ENCODE results near the gene MDM2. TPM values are rescaled to one million over a fixed set of nuclear protein-coding genes. Genes with fewer than 3 reads are reported as not detected.
"Not testable (repeated sequence)": the region's sequence is repeated elsewhere in the genome, so short reads cannot be mapped to it uniquely, and the experiment has no call there.

Gene MDM2
- total RNA-seq, 3 donors from 2014 or later (not counting 1 experiment from before 2014, with no cell fraction given): 130 to 143 (median 132) TPM

- no peaks in the 10 kb centered on the region for H3K9me3 Mint-ChIP-seq
- H3K4me1 Mint-ChIP-seq: peaks cover 20 to 27% of the 10 kb centered on the region in 2 donors
- WGBS (ENCODE audit: insufficient coverage): under 1% methylated on average over 61 of the region's 61 CpGs
- H3K4me3 Mint-ChIP-seq: peak overlapping the region; percentile 91
- DNase-seq (peak; percentile 60 to 65), ATAC-seq (peak; percentile 16 to 22 (median 20))
- H3K4me3 ChIP-seq (ENCODE audit: low read length): peak overlapping the region; percentile 94
- no peaks in the 10 kb centered on the region for H3K9me3 ChIP-seq (ENCODE audit: control insufficient read depth, insufficient read depth, low read length)
- peak; percentile 15 for TF ChIP-seq CTCF (IDR thresholded peaks at IDR 0.05)
- H3K27ac Mint-ChIP-seq: peak overlapping the region; percentile 96 to 97
- peaks cover 18% of the 10 kb centered on the region for H3K4me1 ChIP-seq (ENCODE audit: control insufficient read depth, insufficient read depth, low read length)
- H3K27me3 Mint-ChIP-seq (ENCODE audit: low read depth in 2 of 2): no peaks in the 10 kb centered on the region
- H3K36me3 ChIP-seq (ENCODE audit: control insufficient read depth, insufficient read depth, low read length): peaks cover 23% of the 10 kb centered on the region
- peak overlapping the region; percentile 98 for H3K27ac ChIP-seq (ENCODE audit: low read length)
- H3K27me3 ChIP-seq (ENCODE audit: control insufficient read depth, insufficient read depth, low read length): no peaks in the 10 kb centered on the region
- intact Hi-C loops (cut with micrococcal nuclease): loop anchor here (5.0 kb wide), 3 partner anchors 121 to 646 kb away; partner anchors contain the start of gene NUP107
- no peaks in the 10 kb centered on the region for H3K36me3 Mint-ChIP-seq
Observed at GRCh38 chr12:68808388-68809189, 612 bp downstream of the MDM2 start.

DNA sequence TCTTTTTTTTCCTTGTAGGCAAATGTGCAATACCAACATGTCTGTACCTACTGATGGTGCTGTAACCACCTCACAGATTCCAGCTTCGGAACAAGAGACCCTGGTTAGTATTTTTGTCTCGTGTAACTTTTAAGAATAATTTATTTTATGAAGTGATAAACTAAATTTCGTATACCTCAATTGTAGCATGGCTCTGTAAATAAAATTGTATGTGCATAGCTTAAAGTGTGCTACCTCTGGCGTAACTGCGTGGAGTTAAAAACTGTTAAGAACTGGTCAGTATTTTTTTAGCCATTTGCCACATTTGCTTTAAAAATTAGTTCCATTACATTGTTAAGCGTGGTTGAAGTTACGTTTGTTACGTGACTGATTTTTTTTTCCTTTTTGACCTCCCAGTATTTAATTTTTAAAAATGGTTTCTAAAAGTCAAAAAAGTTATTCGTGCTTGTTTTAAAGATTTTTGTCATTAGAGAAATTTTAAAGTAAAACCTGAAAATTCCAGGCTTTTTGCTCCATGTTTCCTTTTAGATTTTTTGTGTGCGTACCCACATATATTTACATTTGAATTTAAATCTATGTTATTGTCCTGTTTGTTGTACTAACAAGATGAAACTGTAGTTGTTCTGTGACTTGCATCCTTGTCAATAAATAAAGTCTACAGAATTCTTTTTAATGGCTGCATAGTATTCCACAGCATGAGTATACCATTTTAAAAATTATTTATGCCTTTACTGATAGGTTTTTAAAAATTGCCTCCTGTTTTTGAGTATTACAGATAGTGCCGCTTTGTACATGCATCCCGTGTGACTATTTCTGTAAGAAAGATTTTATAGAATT is 1.4 kb downstream of the MDM2 start:
- H3K9me3 ChIP-seq (ENCODE audit: control insufficient read depth, insufficient read depth, low read length): no peaks in the 10 kb centered on the region

GRCh38 chr12:68810027-68810389 is 2.0 kb downstream of the MDM2 start:
- peaks cover 22 to 36% of the 10 kb centered on the region in 2 donors for H3K4me1 Mint-ChIP-seq
- DNase-seq; H3K9me3 Mint-ChIP-seq; H3K9me3 ChIP-seq (ENCODE audit: control insufficient read depth, insufficient read depth, low read length); H3K4me3 ChIP-seq (ENCODE audit: low read length); H3K36me3 Mint-ChIP-seq; H3K27me3 ChIP-seq (ENCODE audit: control insufficient read depth, insufficient read depth, low read length); H3K27ac ChIP-seq (ENCODE audit: low read length); intact Hi-C loops (cut with micrococcal nuclease); H3K27me3 Mint-ChIP-seq (ENCODE audit: low read depth in 2 of 2); ATAC-seq: not testable (repeated sequence)
- Histone ChIP-seq H3K36me3 (ENCODE audit: control insufficient read depth, insufficient read depth, low read length) (peaks cover 35% of the 10 kb centered on the region), H3K4me1 (ENCODE audit: control insufficient read depth, insufficient read depth, low read length) (peaks cover 18% of the 10 kb centered on the region)
- H3K27ac Mint-ChIP-seq: peak overlapping the region; percentile 69 to 96
- H3K4me3 Mint-ChIP-seq: peak overlapping the region; percentile 91
- WGBS (ENCODE audit: insufficient coverage): over 99% methylated on average over 11 of the region's 13 CpGs

More for the DNA sequence above, 1.4 kb downstream of the MDM2 start:
- no peak for ATAC-seq
- TF ChIP-seq CTCF (IDR thresholded peaks at IDR 0.05): no peak
- Mint-ChIP-seq H3K9me3 (no peaks in the 10 kb centered on the region), H3K4me1 (peaks cover 20 to 32% of the 10 kb centered on the region in 2 donors), H3K27me3 (ENCODE audit: low read depth in 2 of 2) (no peaks in the 10 kb centered on the region), H3K4me3 (peak overlapping the region; percentile 91), H3K36me3 (no peaks in the 10 kb centered on the region), H3K27ac (peak overlapping the region; percentile 96 to 97)
- 83% methylated on average over 8 of the region's 12 CpGs for WGBS (ENCODE audit: insufficient coverage)
- Histone ChIP-seq H3K4me3 (ENCODE audit: low read length) (peak overlapping the region; percentile 94), H3K27ac (ENCODE audit: low read length) (peak overlapping the region; percentile 98), H3K27me3 (ENCODE audit: control insufficient read depth, insufficient read depth, low read length) (no peaks in the 10 kb centered on the region), H3K4me1 (ENCODE audit: control insufficient read depth, insufficient read depth, low read length) (peaks cover 18% of the 10 kb centered on the region), H3K36me3 (ENCODE audit: control insufficient read depth, insufficient read depth, low read length) (peaks cover 29% of the 10 kb centered on the region)
- no peak for DNase-seq
- intact Hi-C loops (cut with micrococcal nuclease): loop anchor here (5.0 kb wide), 3 partner anchors 122 to 647 kb away; partner anchors contain the start of gene NUP107

DNA sequence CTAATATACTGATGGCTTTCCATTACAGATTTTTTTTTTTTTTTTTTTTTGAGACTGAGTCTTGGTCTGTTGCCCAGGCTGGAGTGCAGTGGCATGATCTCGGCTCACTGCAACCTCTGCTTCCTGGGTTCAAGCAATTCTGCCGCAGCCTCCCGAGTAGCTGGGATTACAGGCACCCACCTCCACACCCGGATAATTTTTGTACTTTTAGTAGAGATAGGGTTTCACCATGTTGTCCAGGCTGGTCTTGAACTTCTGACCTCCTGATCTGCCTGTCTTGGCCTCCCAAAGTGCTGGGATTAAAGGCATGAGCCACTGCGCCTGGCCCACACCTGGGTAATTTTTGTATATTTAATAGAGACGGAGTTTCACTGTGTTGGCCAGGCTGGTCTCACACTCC is 3.6 kb downstream of the MDM2 start:
- H3K27me3 ChIP-seq (ENCODE audit: control insufficient read depth, insufficient read depth, low read length); H3K9me3 ChIP-seq (ENCODE audit: control insufficient read depth, insufficient read depth, low read length); H3K27ac ChIP-seq (ENCODE audit: low read length); H3K27me3 Mint-ChIP-seq (ENCODE audit: low read depth in 2 of 2); intact Hi-C loops (cut with micrococcal nuclease); H3K36me3 Mint-ChIP-seq; DNase-seq; H3K4me3 Mint-ChIP-seq; H3K9me3 Mint-ChIP-seq; ATAC-seq; H3K4me3 ChIP-seq (ENCODE audit: low read length): not testable (repeated sequence)
- Histone ChIP-seq H3K4me1 (ENCODE audit: control insufficient read depth, insufficient read depth, low read length) (peaks cover 18% of the 10 kb centered on the region), H3K36me3 (ENCODE audit: control insufficient read depth, insufficient read depth, low read length) (peaks cover 47% of the 10 kb centered on the region)
- peak overlapping the region; percentile 29 to 76 for H3K27ac Mint-ChIP-seq
- H3K4me1 Mint-ChIP-seq: peaks cover 24 to 40% of the 10 kb centered on the region in 2 donors
- WGBS (ENCODE audit: insufficient coverage): 93% methylated on average over 6 of the region's 6 CpGs
